Uterus (tissue), 2 donors: ENCODE data around the gene NINL.

Source experiments
- POLR2A ChIP-seq, 2 donors: fragments of 450-650 bp; IDR thresholded peaks; one replicate each; pipeline ENCODE4 v1.6.1; 2016; ENCODE audit warnings: antibody characterized with exemption in 2 of 2, mild to moderate bottlenecking in 1 of 2, moderate library complexity in 1 of 2
- TF ChIP-seq, protein P1 (sequence below), 4 experiments: fragments of 200-600 bp in 2 of 4; fragments of 450-650 bp in 2 of 4; sonication (generic) in 2 of 4; IDR thresholded peaks; one replicate each; pipeline ENCODE4 v1.5.1; 2016 to 2019; ENCODE audit warnings: antibody characterized with exemption in 4 of 4, mild to moderate bottlenecking in 2 of 4, moderate library complexity in 1 of 4

DNA sequence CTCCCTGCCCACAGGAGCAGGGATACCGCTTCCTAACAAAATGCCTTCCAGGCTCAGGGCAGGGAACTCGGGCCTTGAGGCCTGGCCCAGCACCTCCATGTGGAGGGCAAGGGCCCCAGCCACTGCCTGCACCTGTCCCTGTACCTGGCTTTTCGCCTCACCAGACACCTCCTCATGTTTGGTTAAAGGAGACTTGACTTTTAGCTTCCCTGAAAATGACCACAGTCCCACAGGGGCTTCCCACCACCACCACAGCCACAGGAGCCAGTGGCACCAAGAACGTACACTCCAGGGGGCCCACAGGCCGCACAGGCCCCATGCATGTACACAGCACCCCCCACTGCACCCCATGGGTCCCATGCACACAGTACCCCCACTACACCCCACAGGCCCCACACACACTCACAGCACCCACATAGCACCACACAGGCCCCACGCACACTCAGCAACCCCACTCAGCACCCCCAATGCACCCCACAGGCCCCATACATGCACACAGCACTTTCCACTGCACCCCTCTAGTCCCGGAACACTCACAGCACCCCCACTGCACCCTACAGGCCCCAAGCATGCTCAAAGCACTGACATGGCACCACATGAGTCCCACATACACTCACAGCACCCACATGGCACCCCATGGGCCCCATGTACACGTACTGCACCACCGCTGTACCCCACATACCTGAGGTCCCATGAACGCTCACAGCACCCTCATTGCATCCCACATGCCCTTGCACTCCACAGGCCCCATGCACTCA is 91.4 kb downstream of the NINL start:
- TF ChIP-seq, protein P1, sequence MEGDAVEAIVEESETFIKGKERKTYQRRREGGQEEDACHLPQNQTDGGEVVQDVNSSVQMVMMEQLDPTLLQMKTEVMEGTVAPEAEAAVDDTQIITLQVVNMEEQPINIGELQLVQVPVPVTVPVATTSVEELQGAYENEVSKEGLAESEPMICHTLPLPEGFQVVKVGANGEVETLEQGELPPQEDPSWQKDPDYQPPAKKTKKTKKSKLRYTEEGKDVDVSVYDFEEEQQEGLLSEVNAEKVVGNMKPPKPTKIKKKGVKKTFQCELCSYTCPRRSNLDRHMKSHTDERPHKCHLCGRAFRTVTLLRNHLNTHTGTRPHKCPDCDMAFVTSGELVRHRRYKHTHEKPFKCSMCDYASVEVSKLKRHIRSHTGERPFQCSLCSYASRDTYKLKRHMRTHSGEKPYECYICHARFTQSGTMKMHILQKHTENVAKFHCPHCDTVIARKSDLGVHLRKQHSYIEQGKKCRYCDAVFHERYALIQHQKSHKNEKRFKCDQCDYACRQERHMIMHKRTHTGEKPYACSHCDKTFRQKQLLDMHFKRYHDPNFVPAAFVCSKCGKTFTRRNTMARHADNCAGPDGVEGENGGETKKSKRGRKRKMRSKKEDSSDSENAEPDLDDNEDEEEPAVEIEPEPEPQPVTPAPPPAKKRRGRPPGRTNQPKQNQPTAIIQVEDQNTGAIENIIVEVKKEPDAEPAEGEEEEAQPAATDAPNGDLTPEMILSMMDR (IDR thresholded peaks at IDR 0.05): no peak
- TF ChIP-seq POLR2A (IDR thresholded peaks at IDR 0.05): no peak
